Cardiac muscle cell (in vitro differentiated cells and primary cell): ENCODE results near the gene APP. TPM values are rescaled to one million over a fixed set of nuclear protein-coding genes. Genes with fewer than 3 reads are reported as not detected.
A peak's percentile ranks its signal among the peaks of the same experiment; 100 is the strongest.

Experiments used
- DNase-seq, 2 donors: peaks; one replicate each; pipeline versions ENCODE4 v3.0.0 to v3.0.0-alpha.2; 2010 to 2017; ENCODE audit warnings: low read depth in 1 of 2, low spot score in 1 of 2
- H3K27ac ChIP-seq: fragments of 200-600 bp; sonication (generic); 2 replicates; pipeline ENCODE4 v1.5.1; 2016
- H3K27me3 ChIP-seq: fragments of 200-600 bp; sonication (generic); 2 replicates; pipeline ENCODE4 v1.6.0; 2016; ENCODE audit warnings: control low read depth
- H3K36me3 ChIP-seq: fragments of 200-600 bp; sonication (generic); 2 replicates; pipeline ENCODE4 v1.5.1; 2016; ENCODE audit warnings: control low read depth
- H3K4me1 ChIP-seq: fragments of 200-600 bp; sonication (generic); 2 replicates; pipeline ENCODE4 v1.8.1; 2017; ENCODE audit warnings: low read depth, mild to moderate bottlenecking, mixed run types
- H3K4me3 ChIP-seq: fragments of 200-600 bp; sonication (generic); 2 replicates; pipeline ENCODE4 v1.5.1; 2016; ENCODE audit warnings: mild to moderate bottlenecking
- H3K9me3 ChIP-seq: fragments of 200-600 bp; sonication (generic); 2 replicates; pipeline ENCODE4 v1.5.1; 2017; ENCODE audit warnings: low read depth, mild to moderate bottlenecking, control low read depth
- polyA plus RNA-seq: library from polyadenylated mRNA; unstranded; fragments of >200 nt; fragmentation: Nextera tagmentation; extraction: Ambion mirVana; gene quantifications from 2 replicates; pipeline ENCODE4 v1.2.1, GENCODE V29; 2016
- total RNA-seq: library from RNA; depleted of rRNA; stranded (reverse); fragments of >200 nt; gene quantifications from 2 replicates; pipeline ENCODE4 v1.2.3, GENCODE V29; 2016
- TF ChIP-seq, protein P1 (sequence below): IDR thresholded peaks from 2 replicates; pipeline ENCODE4 v1.5.1; 2012; ENCODE audit warnings: low read depth, mild to moderate bottlenecking, low read length

The APP gene
- total and polyA plus RNA-seq, 2 experiments from 2014 or later: 31.8 to 359 TPM

GRCh38 chr21:25997788-25998611, 172.6 kb downstream of the APP start:
- DNase-seq: peak; percentile 18 to 28
- no peaks in the 10 kb centered on the region for H3K9me3 ChIP-seq
- no peak overlapping the region for H3K4me3 ChIP-seq
- H3K27ac ChIP-seq: no peak overlapping the region
- H3K27me3 ChIP-seq: no peaks in the 10 kb centered on the region
- peaks cover 21% of the 10 kb centered on the region for H3K4me1 ChIP-seq
- TF ChIP-seq, protein P1, sequence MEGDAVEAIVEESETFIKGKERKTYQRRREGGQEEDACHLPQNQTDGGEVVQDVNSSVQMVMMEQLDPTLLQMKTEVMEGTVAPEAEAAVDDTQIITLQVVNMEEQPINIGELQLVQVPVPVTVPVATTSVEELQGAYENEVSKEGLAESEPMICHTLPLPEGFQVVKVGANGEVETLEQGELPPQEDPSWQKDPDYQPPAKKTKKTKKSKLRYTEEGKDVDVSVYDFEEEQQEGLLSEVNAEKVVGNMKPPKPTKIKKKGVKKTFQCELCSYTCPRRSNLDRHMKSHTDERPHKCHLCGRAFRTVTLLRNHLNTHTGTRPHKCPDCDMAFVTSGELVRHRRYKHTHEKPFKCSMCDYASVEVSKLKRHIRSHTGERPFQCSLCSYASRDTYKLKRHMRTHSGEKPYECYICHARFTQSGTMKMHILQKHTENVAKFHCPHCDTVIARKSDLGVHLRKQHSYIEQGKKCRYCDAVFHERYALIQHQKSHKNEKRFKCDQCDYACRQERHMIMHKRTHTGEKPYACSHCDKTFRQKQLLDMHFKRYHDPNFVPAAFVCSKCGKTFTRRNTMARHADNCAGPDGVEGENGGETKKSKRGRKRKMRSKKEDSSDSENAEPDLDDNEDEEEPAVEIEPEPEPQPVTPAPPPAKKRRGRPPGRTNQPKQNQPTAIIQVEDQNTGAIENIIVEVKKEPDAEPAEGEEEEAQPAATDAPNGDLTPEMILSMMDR: no peak
- H3K36me3 ChIP-seq: peaks cover 3% of the 10 kb centered on the region

DNA sequence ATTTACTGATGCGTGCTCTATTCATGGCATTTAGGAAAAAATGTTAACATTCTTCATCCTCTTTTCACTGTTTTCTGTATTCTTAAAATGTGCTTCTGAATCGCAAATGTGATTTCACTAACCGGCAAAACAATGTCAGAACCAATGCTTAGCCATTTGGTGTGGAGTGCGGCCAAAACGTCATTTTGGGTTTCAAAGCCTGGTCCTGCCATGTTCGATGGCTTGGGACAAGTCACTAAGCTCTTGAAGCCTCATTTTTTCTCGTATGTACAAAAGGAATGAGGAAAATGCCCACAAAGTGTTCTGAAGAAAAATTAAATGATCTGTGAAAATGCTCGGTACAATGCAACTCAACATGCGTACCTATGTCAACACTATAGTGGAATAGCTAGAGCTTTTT, 175.3 kb downstream of the APP start:
- no peak overlapping the region for H3K27ac ChIP-seq
- TF ChIP-seq, protein P1: no peak
- DNase-seq: no peak
- no peaks in the 10 kb centered on the region for H3K9me3 ChIP-seq
- peaks cover 21% of the 10 kb centered on the region for H3K4me1 ChIP-seq
- peaks cover 3% of the 10 kb centered on the region for H3K36me3 ChIP-seq
- H3K27me3 ChIP-seq: no peaks in the 10 kb centered on the region
- no peak overlapping the region for H3K4me3 ChIP-seq

GRCh38 chr21:25994758-25995163, 175.8 kb downstream of the APP start:
- H3K36me3 ChIP-seq: peaks cover 3% of the 10 kb centered on the region
- TF ChIP-seq, protein P1: no peak
- no peak overlapping the region for H3K4me3 ChIP-seq
- peak in 1 of 2 donors; percentile 5 for DNase-seq
- H3K4me1 ChIP-seq: peaks cover 21% of the 10 kb centered on the region
- H3K27me3 ChIP-seq: no peaks in the 10 kb centered on the region
- H3K9me3 ChIP-seq: no peaks in the 10 kb centered on the region
- H3K27ac ChIP-seq: peak overlapping the region; percentile 44

GRCh38 chr21:25988738-25989137, 181.8 kb downstream of the APP start:
- H3K9me3 ChIP-seq: no peaks in the 10 kb centered on the region
- no peak overlapping the region for H3K27ac ChIP-seq
- H3K4me3 ChIP-seq: no peak overlapping the region
- H3K27me3 ChIP-seq: no peaks in the 10 kb centered on the region
- TF ChIP-seq, protein P1: no peak
- no peak for DNase-seq
- H3K36me3 ChIP-seq: no peaks in the 10 kb centered on the region
- H3K4me1 ChIP-seq: no peaks in the 10 kb centered on the region

DNA sequence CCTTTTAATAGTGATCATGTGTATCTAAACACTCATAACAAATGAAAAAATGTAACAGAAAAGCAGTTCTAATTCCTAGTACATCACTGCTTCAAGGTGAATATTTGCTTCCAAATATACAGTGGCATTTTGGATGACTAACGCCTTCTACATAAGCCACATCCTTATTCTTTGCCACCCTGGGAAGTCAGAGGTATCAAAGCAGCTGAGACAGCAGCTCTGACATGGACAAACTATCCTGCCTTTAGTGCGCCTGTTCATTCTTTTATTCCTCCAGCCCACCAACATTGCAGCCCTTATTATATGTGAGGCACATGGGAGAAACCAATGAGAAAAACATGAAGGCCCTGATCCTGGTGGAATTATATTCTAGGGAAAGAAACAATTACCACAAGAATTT, 183.0 kb downstream of the APP start:
- no peak overlapping the region for H3K27ac ChIP-seq
- no peak for DNase-seq

More for the DNA sequence above, 183.0 kb downstream of the APP start:
- Histone ChIP-seq H3K36me3 (peaks cover 6% of the 10 kb centered on the region), H3K9me3 (no peaks in the 10 kb centered on the region), H3K27me3 (no peaks in the 10 kb centered on the region), H3K4me1 (no peaks in the 10 kb centered on the region), H3K4me3 (no peak overlapping the region)
- TF ChIP-seq, protein P1: no peak
